Fibroblast of mammary gland (primary cell): ENCODE results near the gene ADGRD1.

Experiments
- DNase-seq: peaks from one replicate; pipeline ENCODE4 v3.0.0-alpha.2; 2010; ENCODE audit warnings: low read depth
- H3K4me3 ChIP-seq: 2 replicates; pipeline ENCODE4 v1.5.1; 2011; ENCODE audit warnings: low read depth, mild to moderate bottlenecking, low read length, moderate library complexity; ENCODE audit not compliant: control insufficient read depth
- CTCF ChIP-seq: conservative IDR thresholded peaks from 2 replicates; pipeline ENCODE4 v1.5.1; 2011; ENCODE audit warnings: low read depth, low read length, inconsistent platforms; ENCODE audit not compliant: control insufficient read depth, insufficient read depth

Gene ADGRD1

DNA sequence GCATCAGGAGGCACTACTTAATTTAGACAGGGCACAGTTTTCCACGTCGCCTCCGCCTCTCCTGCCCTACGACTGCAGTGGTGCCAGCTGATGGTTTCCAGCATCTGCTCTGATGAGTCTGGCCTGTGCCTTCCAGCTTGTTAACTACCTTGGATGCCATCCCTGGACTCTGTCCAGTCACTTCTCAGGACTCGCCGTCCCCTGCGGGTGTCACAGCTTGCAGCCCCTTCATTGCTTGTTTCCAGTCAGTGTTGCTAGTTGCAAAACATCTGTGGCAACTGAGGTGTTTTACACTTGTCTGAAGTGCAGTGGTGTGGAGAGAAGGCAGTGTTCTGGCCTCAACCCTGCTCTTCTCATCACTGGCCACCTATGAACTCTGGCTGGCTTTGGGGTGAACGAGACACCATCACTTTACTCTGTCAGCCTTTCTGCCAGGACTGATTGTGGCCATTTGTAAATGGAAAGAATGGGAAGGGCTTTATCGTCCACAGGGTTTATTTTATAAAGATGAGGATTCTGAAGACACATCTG lies 8.3 kb downstream of the ADGRD1 start:
- DNase-seq: no peak
- no peak overlapping the region for H3K4me3 ChIP-seq
- TF ChIP-seq CTCF: no peak

DNA sequence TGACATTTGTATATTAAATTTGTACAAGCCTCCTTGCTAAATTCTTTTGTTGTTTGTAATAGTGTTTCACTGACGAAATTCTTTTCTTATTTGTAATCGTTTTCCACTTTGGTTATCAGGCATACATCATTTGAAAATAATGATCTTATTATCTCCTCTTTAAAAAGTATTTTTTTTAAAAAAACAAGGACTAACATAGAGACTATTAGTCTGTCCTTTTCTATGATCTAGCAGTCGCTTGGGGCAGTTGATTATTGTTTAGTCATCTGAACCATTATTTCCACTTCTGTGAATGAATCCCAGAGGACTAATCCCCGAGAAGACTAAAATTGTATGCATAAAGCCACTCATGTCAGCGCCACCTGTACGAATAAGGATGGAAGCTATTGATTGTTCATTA lies 11.5 kb downstream of the ADGRD1 start:
- TF ChIP-seq CTCF: no peak
- no peak for DNase-seq
- no peak overlapping the region for H3K4me3 ChIP-seq

DNA sequence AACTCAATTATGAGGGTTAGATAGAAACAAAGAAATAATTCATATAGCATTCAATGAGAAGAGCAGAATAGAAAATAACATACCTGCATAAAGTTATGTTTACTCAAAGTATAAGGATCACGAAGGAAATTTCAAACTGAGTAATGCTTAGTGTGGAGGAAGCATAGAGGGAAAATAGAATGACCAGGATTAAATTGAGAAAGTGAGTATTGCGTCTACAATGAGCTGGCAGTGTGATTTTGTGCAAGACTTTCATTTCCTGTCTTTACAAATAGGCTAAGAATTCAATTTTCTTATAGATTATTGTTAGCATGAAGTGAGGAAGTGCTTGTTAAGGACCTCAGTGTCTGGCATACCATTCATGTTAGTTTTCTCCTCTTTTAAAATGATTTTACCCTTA lies 12.0 kb downstream of the ADGRD1 start:
- no peak for TF ChIP-seq CTCF
- peak; percentile 46 for DNase-seq
- H3K4me3 ChIP-seq: no peak overlapping the region

- TF ChIP-seq CTCF: no peak
- no peak for DNase-seq
- no peak overlapping the region for H3K4me3 ChIP-seq
These were observed 12.8 kb downstream of the ADGRD1 start for GRCh38 chr12:130966443-130967030.

- no peak for DNase-seq
- TF ChIP-seq CTCF: no peak
- no peak overlapping the region for H3K4me3 ChIP-seq
These were observed 13.9 kb downstream of the ADGRD1 start for GRCh38 chr12:130967636-130968035.

DNA sequence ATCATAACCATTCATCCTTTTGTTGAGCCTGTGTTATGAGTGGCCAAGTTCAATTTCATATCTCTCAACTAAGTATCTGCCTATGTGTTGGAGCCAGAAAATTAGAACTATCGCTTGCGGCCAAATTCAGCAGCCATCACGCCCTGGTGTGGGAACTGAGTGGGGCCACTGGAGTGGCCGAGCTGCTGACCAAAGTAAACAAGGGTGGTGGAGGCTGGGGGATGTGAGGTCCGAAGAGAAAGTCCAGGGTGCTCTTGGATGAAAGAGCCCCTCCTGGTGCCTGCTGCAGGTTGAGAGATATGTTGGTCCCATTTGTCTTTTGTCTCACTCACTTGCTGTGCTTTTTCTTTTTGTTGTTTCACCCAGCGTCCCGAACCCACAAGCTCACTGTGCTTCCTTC lies 14.9 kb downstream of the ADGRD1 start:
- no peak for TF ChIP-seq CTCF
- H3K4me3 ChIP-seq: no peak overlapping the region
- no peak for DNase-seq

DNA sequence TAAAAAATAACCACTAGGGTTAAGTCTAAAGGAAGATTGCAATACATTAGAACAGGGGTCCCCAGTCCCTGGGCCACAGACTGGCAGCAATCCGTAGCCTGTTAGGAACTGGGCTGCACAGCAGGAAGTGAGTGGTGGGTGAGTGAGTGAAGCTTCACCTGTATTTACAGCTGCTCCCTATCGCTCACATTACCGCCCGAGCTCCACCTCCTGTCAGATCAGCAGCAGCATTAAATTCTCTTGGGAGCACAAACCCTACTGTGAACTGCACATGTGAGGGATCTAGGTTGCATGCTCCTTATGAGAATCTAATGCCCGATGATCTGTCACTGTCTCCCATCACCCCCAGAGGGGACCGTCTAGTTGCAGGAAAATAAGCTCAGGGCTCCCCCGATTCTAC lies 15.5 kb downstream of the ADGRD1 start:
- no peak for TF ChIP-seq CTCF
- no peak for DNase-seq
- no peak overlapping the region for H3K4me3 ChIP-seq
